Coronary artery (tissue), 2 donors: Measurements from ENCODE around the gene C1orf216.
"Not testable (repeated sequence)": the region's sequence is repeated elsewhere in the genome, so short reads cannot be mapped to it uniquely, and the experiment has no call there.

Experiments
- DNase-seq: peaks from one replicate; pipeline ENCODE4 v3.0.0-alpha.2; 2017; ENCODE audit warnings: low spot score
- H3K27ac ChIP-seq, 2 donors: fragments of 200-600 bp; sonication (generic); one replicate each; pipeline ENCODE4 v1.5.1; 2016 to 2019
- H3K4me3 ChIP-seq: fragments of 200-600 bp; sonication (generic); 2 replicates; pipeline ENCODE4 v1.5.1; 2016; ENCODE audit warnings: mild to moderate bottlenecking, moderate library complexity
- CTCF ChIP-seq: fragments of 200-600 bp; sonication (generic); IDR thresholded peaks from one replicate; pipeline ENCODE4 v1.5.1; 2019; ENCODE audit warnings: antibody characterized with exemption

C1orf216 gene

GRCh38 chr1:35702508-35702907 is 16.2 kb downstream of the C1orf216 start:
- no peak overlapping the region for H3K4me3 ChIP-seq
- H3K27ac ChIP-seq = no peak overlapping the region
- no peak for TF ChIP-seq CTCF
- no peak for DNase-seq

- not testable (repeated sequence) for DNase-seq, H3K27ac ChIP-seq
Observed at GRCh38 chr1:35699152-35699551, 19.5 kb downstream of the C1orf216 start.

GRCh38 chr1:35692317-35692716 is 26.4 kb downstream of the C1orf216 start:
- TF ChIP-seq CTCF = no peak
- H3K4me3 ChIP-seq = no peak overlapping the region
- no peak for DNase-seq

More at GRCh38 chr1:35699152-35699551, 19.5 kb downstream of the C1orf216 start:
- H3K4me3 ChIP-seq = not testable (repeated sequence)

GRCh38 chr1:35691571-35692220 is 27.0 kb downstream of the C1orf216 start:
- TF ChIP-seq CTCF = no peak
- Histone ChIP-seq H3K27ac (no peak overlapping the region), H3K4me3 (no peak overlapping the region)
- no peak for DNase-seq

More at GRCh38 chr1:35692317-35692716, 26.4 kb downstream of the C1orf216 start:
- no peak overlapping the region for H3K27ac ChIP-seq

GRCh38 chr1:35691080-35691479 is 27.6 kb downstream of the C1orf216 start:
- DNase-seq = no peak
- Histone ChIP-seq H3K4me3 (no peak overlapping the region), H3K27ac (no peak overlapping the region)
- TF ChIP-seq CTCF = no peak

- not testable (repeated sequence) for H3K27ac ChIP-seq, DNase-seq, H3K4me3 ChIP-seq
Observed at GRCh38 chr1:35690103-35690502, 28.6 kb downstream of the C1orf216 start.

- DNase-seq = no peak
- Histone ChIP-seq H3K4me3 (no peak overlapping the region), H3K27ac (no peak overlapping the region)
- TF ChIP-seq CTCF = no peak
Observed at GRCh38 chr1:35688161-35688560, 30.5 kb downstream of the C1orf216 start.

- H3K27ac ChIP-seq = no peak overlapping the region
- no peak overlapping the region for H3K4me3 ChIP-seq
- DNase-seq = no peak
- no peak for TF ChIP-seq CTCF
Observed at GRCh38 chr1:35683012-35683411, 35.7 kb downstream of the C1orf216 start.
